DMS114 treated with DMSO at 0.1 percent for 48 hours (cell line): ENCODE measurements around the gene HS6ST3.
"Not testable (repeated sequence)": the region's sequence is repeated elsewhere in the genome, so short reads cannot be mapped to it uniquely, and the experiment has no call there.

Experiments used
- DNase-seq: peaks from one replicate; lab custom pipeline; 2025; ENCODE audit not compliant: unreplicated experiment; lab: John Stamatoyannopoulos, UW

The HS6ST3 gene

GRCh38 chr13:96524398-96525020 lies 434.6 kb downstream of the HS6ST3 start:
- DNase-seq, result not testable (repeated sequence)

DNA sequence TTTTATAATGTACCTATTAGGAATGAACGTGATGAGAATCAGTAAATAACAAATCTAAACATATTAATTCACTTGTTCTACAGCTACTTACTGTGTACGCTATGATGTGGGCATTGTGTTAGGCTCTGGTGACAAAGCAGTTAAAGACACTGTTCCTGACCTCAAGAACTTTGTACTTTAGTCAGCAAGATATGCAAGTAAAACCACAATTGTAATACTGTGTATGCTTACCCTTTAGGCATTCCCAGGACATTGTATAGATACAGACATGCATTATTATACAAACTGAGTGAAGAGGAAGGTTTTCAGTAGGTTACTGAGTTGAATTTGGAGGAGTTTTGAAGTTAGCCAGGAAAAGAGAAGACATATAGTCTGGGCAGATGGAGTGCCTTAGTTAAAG lies 435.8 kb downstream of the HS6ST3 start:
- no peak for DNase-seq

DNA sequence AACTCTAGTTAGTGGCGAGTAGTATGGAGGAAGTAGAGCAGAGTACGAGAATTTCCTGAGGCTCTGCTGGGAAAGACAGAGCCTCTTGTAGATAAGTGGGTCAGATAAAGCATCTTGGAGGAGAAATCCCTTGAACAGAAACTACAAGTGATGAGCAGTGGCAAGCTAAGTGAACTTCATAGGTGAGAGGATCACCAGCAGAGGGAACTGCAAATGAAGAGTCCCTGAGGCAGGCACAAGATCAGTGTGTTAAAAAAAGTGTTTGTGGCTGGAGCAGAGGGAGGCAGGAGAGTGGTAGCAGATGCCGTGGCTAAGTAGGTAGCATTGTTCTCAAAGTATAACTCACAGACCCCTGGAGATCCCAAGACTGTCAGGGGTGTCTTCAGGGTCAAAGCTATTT lies 437.6 kb downstream of the HS6ST3 start:
- DNase-seq, result no peak

- DNase-seq, result no peak
Observed at GRCh38 chr13:96532804-96533203, 442.9 kb downstream of the HS6ST3 start.

- DNase-seq, result no peak
Observed at GRCh38 chr13:96533408-96533807, 443.5 kb downstream of the HS6ST3 start.

GRCh38 chr13:96539791-96540190 lies 449.9 kb downstream of the HS6ST3 start:
- no peak for DNase-seq

DNA sequence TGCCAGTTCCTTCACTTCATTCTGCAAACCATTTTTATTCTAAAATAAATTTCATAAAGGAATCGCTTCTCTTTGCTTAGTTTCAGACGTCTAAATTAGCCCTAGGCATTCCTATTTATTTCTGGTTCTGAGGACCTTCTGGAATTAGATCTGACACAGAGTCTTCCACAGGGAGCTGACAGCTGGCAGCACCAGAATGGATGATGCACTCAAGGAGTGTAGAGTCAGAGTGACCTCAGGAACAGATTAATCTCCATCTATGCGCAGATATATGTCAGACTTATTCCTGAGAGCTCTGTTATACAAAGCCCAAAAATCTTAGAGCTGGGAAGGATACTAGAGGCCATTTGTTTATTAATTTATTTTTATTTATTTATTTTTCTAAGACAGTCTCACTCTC lies 450.8 kb downstream of the HS6ST3 start:
- DNase-seq, result no peak

GRCh38 chr13:96542986-96543385 lies 453.1 kb downstream of the HS6ST3 start:
- no peak for DNase-seq

GRCh38 chr13:96544957-96545356 lies 455.1 kb downstream of the HS6ST3 start:
- no peak for DNase-seq

GRCh38 chr13:96546463-96546862 lies 456.6 kb downstream of the HS6ST3 start:
- no peak for DNase-seq

DNA sequence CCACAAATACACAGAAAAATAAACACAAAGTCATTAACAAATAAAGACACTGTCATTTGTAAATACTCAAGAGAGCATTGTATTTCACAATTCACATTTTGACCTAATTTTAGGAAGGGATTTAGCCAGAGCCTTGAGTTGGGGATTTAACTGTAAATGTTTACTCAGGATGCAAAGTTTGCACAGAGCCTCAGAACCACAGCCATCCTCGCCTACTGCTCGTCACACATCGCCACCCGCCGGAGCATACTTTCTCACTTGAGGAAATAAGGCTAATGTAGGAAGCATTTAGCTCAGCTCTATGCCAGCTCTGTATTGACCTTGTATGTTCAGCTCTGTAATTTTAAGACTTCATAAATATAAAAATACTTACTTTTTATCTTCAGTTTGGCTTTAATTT lies 461.6 kb downstream of the HS6ST3 start:
- no peak for DNase-seq

GRCh38 chr13:96552559-96552958 lies 462.7 kb downstream of the HS6ST3 start:
- DNase-seq, result no peak

DNA sequence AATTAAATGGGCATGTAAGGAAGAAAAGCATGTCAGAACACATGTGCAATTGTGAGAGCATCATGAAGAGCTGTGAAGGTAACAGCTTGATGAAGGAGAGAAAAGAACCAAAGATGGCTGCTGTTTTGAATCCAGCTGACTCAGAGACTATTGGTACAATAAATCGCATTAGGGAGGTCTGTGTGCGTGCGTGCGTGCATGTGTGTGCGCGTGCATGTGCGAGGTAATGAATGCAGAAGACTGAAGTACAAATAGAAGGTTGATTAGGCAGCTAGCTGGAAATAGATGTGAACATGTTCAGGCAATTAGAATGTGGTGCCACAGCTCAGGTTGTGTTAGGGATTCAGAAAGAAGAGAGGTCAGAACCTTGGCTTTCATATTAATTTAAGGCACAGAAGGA lies 463.9 kb downstream of the HS6ST3 start:
- DNase-seq, result no peak

- no peak for DNase-seq
Observed at GRCh38 chr13:96573563-96573962, 483.7 kb downstream of the HS6ST3 start.

- no peak for DNase-seq
Observed at GRCh38 chr13:96575423-96576320, 485.8 kb downstream of the HS6ST3 start.

- no peak for DNase-seq
Observed at GRCh38 chr13:96581741-96582140, 491.8 kb downstream of the HS6ST3 start.

DNA sequence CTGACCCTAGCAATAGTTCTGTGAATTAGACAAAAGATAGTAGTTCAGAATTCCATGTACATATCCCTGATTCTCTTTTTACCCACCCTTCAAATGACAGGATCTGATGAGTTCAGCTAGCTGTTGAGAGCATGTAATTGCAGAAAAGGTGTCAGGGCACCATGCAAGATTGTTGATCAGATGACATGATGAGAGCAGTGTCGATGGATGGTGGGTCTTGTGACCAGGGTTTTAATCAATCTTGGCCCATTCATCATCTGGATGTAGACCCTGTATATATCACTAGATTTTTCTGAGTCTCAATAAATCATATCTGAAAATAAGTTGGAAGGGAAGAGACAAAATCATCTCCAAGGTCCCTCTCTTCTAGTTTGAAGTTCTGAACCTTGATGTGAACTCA lies 525.3 kb downstream of the HS6ST3 start:
- DNase-seq, result no peak

- DNase-seq, result no peak
Observed at GRCh38 chr13:96617528-96617927, 527.6 kb downstream of the HS6ST3 start.

- DNase-seq, result no peak
Observed at GRCh38 chr13:96621634-96622183, 531.8 kb downstream of the HS6ST3 start.

GRCh38 chr13:96629331-96629730 lies 539.4 kb downstream of the HS6ST3 start:
- no peak for DNase-seq

GRCh38 chr13:96632536-96633320 lies 542.8 kb downstream of the HS6ST3 start:
- no peak for DNase-seq
